ENCODE measurements around the gene BCL11A.
"Not testable (repeated sequence)": the region's sequence is repeated elsewhere in the genome, so short reads cannot be mapped to it uniquely, and the experiment has no call there.

Gene BCL11A

DNA sequence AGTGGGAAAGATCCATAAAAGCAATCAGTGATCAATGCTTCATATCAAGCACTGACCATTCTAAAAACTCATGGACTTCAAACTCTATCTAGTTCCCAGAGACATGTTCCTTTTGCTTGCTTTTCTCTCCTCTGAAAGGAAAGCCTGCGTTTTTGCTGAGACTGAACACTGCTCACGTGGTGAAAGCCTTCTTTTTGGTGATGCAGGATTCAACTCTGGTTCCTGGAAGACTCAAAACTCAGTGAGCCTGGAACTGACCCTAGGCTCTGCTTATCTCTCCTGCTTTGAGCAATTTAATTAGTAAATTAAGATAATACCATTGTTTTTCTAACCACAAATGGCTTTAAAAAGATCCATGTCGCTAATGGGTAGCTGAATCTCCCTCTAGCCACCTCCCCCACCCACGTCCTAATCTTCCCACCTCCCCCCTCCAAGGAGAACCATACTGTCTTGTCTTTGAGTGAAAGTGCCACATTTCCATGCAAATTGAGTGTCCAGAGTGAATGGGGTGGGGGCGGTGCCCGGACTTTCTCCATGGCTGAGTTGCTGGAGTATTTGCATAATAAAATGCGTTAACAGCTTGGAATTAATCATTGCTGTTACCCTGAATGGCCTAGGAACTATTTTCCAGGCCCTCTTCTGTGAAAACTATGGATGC, 130.5 kb downstream of the BCL11A start:
- no peak for DNase-seq

DNA sequence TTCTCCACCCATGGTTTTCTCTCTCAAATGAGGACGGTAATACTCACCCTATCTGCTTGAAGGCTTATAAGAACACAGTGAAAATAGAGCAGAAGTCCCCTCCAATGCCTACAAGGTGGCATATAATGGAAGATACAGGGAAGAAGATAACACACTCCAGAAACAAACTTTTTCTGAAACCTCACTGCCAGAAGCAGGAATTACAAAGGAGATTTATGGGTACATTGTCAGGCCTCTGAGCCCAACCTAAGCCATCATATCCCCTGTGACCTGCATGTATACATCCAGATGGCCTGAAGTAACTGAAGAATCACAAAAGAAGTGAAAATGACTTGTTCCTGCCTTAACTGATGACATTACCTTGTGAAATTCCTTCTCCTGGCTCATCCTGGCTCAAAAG, 136.2 kb downstream of the BCL11A start:
- not testable (repeated sequence) for DNase-seq

DNA sequence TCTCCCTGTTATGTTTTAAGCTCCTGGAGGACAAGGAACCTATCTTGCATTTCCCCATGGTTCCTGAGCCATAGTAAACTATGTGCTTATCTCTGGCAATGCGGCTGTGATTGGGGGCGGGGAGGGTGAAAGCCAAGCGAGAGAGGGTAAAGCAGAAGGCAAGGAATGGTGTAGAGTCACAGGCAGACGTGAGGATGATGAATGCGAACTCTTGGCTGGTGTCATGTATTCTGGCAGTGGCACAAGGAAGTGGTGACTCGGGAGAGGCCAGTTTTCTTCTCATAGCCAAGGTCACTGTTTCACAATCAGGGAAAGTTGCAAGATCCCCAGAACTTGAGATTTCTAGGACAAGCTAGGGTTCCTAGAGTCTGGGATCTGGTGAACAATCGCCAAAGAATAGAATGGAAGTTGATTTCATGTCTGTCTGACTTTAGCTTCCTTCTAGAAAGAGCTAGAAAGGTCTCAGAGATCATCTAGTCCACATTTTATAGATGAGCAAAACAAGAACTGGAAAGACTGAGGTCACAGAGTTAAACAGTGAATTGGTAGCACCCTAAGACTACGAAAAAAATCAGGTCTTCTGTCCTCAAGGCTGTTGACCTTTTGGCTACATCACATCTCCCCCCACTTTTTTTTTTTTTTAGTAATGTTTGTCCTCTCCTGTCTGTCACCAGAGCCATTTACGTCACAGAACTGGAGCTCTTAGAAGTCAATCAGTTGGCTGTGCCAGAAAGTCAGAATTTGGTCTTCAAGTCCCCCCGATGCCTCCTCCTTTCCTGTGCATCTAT, 137.0 kb downstream of the BCL11A start:
- DNase-seq, result no peak

DNA sequence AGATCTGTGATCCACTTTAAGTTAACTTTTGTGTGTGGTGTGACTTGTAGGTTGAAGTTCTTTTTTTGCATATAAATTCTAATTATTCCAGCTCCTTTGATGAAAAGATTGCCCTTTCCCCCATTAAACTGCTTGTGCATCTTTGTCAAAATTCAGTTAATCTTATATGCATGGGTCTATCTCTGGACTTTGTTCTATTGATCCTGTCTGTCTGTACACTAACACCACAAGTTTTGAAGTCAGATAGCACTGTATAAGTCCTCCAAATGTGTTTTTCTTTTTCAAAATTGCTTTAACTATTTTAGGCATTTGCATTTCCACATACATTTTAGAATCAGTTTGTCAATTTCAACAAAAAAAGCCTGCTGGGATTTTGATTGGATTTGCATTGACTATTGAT, 137.6 kb downstream of the BCL11A start:
- no peak for DNase-seq

DNA sequence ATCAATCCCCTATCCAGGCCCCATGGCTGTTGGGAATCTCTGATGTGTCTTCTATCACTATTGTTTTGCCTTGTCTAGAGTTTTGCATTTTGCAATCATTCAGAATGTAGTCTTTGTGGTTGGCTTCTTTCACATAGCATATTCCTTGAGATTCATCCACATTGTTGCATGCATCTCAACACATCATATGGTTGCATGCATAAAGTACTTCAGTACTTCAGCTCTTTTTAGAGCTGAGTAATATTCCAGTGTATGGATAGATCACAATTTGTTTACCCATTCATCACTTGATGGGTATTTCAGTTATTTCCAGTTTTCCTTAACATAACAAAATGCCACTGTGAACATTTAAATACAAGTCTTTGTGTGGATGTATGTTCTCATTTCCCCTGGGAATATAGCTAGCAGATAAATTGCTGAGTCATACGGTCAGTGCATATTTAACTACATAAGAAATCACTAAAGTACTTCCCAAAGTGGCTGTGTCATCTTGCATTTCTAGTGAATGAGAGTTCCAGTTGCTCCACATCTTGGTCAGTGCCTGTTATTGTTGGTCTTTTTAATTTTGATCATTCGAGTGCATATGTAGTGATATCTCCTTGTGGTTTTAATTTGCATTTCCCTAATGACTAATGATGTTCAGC, 138.8 kb downstream of the BCL11A start:
- no peak for DNase-seq

DNA sequence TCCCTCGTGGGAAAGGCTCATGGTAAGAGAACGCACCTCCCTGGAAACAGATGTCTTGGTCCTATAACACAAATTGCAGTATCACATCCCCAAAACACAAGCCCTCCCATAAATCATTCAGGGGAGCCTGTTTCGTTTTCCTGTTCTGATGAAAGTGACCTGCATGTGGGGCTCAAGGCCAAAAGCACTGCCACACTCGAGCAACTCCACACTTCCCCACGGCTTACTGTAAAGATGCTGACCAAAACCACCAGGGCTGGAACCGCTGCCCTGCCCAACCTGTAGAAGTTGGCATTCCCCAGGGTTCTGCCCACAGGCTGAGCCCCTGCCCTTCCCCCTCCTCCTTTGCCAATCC, 139.7 kb downstream of the BCL11A start:
- no peak for DNase-seq

DNA sequence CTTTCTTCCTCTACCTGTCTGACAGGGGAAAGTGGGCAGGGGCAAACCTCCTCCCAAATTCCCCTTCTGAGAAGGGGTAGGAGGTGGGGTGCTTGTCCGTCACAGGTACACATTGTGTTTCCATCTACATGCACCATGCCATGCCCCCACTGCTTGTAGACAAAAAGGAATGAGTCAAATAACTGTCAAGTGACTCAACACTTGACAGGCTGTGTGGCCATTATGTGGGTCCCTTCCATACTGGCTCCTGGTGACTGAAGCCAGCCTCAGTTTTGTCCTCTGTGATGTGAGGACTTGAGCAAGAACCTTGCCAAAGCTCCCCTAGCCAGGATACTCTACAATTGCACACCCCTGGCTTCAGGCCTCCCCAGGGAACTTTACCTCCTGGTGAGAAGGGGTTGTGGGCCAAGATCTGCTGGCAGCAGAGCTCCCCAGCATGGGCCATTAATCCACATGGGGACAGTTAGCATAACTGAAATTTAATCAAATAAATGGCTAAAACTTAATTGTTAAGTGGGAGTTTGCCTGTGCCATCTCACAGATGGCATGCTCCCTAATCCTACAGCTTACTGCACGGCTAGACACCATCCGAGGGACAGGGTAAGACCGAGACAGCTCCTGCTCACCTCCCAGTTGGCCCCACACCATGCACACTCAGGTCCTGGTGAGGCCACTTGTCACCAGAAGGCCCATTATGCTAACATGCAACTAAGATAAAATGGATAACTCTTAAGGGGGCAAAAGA, 140.2 kb downstream of the BCL11A start:
- DNase-seq, result no peak

DNA sequence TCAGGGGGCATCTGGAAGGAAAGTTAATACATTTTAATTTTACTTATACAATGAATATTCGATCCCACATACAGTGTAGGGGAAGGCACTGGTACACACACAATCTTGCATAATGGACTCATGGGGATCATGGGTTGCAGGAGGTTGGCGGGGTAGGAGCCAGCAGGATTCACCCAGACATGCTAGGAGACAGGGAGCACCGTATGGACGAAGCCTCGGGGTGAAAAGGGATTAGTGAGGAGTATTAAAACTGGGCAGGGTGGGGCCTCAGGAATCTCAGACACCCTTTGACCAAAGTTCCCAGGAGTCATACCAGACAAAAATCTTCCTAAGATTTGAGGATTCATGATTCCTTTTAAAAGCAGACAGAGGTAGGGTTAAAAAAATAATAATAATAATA, 140.8 kb downstream of the BCL11A start:
- DNase-seq, result no peak

DNA sequence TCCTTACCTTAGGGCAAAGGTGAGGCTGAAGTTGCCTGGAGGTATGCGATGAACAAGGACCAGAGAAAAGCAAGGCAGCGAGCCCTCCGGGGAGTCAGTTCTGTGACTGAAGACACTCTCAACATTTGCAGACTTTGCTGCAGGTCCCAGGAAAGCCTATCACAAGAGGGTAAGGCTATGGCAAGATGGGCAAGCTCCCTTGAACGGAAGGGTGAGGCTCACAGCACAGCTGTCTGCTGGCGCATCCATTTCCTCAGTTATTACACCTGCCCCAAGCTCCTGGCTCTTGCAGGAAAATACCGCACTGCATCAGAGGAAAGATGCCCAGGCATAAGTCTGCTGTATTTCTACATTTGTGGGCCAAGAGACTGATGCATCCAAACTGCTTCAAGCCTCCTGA, 141.4 kb downstream of the BCL11A start:
- DNase-seq, result no peak

DNA sequence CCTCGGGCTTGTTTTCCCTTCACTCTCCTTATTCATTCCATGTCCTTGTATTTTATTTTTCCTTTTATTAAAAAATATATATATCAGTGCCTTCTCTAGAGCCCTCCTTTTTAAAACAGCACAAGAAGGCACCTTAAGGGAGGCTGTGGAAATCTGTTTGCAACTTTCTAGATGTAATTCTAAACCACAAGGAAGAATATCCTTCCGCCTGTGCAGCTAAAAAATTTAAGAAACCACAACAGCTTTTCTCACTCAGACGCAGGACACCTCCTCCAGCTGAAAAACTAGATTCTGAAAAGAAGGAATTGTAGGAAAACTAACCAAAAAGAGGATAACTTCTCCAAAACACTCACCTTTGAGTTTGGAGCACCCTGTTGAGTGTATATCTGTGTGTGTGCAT, 142.2 kb downstream of the BCL11A start:
- no peak for DNase-seq

DNA sequence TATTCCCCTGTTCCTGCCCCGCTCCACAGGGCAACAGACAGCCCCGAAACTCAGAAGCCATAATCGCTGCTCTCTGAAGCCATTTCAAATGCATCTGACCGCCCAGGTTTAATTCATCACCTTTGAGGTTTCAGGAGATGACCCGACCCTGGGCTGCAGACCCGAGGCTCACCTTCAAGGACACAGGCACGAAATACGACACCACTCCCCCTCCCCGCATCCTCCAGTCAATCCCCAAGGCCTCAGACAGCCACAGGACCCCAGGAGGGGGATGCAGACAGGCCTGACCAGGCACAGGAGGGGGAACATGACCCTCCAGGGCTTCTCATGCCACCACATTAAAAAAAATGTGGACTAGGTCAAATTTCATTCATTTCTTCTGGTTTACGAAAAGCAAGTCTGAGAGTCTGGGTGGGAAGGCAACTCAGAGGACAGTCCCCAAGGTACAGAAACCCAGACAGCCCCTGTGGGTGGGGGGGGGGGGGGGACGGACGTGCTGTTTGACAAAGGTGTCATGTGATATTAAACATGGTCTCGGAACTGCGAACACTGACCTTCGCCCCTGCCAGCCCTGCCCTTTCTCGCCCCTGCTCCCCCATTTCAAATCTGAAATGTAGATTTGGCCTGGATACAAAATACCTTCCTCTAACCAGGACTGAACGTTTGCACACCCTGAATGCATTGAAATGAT, 142.9 kb downstream of the BCL11A start:
- no peak for DNase-seq

DNA sequence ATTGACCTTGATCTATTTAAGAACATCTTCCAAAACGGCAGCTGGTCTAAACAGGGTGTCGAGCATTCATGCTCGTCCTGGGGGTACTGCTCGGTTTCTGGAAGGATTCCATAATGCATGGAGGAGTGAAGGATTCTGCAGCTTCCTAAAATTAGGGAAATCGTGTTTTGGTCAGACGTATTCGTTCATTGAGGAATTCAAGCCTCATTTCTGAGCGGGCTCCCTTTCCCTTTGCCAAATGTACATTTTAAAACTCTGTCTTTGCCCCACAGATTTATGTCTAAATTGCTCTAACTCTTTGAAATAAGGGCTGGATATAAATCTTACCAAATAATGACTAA, 144.0 kb downstream of the BCL11A start:
- DNase-seq, result no peak

DNA sequence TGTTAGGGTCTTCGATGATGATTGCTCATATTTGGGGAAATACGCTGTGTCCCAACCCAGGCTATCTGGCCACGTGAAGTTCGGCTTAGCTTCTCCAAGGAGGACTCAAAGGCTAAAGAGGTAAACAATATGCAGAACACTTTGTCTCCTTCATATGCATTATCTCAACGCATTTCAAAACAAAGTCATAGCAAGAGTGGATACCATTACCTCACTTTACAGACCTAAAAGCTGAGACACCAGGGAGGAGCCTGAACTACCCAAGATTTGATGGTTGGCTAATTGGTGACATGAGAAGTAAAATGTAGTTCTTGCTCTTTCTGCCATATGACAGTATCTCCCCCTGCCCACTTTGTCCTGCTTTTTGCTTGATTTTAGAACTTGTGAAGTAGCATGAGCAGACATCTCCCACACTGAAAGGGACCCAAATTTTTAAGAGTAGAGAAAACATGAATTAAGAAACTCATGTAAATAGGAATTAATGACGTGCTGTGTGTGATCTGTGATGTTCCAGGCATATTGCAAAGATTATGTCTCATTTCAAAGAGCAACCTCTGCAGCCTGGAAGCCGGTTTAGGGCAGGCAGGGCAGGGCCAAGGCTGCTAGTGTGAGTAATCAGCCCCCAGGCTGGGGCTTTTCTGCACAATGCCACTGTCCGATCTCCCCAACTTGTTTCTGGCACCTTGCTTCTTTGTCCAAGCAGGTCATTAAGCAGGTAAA, 144.5 kb downstream of the BCL11A start:
- DNase-seq, result no peak

DNA sequence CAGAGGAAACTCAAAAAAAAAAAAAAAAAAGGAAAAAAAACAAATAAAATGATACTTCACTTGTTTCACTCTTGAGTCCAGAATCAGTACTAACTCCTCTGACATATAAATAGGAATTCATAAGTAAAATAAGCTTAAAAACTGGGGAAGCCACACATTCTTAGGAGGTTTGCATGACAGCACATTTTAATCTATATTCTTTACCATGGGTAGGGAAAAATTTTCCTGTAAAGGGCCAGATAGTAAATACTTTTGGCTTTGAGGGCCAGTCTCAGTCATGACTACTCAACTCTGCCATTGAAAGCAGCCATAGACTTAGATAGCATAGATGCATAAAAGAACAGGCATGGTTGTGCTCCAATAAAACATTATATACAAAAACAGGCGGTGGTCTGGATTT, 145.2 kb downstream of the BCL11A start:
- DNase-seq, result no peak

DNA sequence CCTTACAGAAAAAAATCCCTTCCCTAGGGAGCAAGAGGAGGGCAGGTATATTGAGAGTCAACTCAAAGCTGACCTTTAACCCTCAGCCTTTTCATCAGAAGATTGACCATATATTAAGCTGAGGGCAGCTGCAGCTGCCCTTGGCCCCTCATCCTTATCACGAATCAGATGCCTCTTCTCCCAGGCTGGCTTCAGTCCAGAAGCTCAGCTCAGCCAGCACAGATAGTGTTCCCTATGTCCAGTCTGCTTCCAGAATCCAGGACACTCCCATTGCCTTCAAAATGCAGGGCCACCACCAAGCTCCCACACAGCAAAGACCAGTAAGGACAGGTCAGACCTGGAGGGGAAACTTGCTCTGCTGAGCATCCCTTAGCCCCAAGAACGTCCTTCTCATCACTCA, 146.1 kb downstream of the BCL11A start:
- DNase-seq, result no peak

DNA sequence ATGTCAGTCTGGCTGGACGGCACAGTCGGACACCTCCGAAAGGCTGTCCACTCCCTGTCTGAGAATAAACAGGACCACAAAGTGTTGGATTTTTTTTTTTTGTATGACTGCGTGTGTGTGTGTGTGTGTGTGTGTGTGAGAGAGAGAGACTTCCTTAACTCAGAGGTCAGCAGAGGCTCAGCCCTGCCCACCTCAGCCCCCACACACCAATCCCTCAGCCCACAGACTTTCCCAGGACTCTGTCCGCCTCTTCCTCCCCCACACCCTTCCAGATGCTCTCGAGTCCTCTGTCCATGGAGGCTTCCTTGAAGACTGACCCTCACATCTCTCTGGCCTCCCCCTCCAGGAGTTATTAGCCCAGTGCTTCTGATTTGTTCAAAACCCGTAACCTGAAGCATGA, 147.3 kb downstream of the BCL11A start:
- DNase-seq, result no peak

DNA sequence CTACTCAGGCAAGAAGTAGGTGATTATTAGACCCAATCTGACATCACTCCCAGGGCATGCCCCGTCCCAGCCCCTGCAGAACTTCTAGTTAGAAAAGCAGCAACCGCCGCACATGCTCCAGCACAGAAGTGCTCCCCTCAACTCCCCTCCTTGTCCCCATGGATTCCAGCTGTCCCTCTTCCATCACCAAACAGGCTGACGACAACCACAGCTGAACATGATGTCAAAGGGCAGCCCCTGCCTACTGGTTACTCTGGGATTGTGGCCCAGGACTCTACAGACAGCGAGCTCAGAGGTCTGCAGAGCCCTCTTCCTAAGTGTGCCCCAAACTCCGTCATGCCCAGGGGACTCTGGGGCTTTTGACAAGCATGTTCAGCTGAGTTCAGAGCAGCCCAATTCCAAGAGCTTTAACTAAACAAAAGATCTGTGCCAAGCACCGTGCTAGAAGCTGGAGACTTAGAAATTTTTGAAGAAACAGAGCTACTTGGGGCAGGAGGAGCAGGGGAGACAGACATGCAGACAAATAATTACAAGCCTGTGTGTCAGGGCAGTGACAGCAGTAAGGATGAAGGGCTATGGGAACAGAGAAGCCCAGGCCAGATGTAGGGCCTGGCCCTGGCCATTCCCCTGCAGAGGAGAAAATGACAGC, 148.1 kb downstream of the BCL11A start:
- DNase-seq, result no peak

All from NCI-H187 (cell line).